CD4-positive, alpha-beta T cell (primary cell): ENCODE results near the gene EPHA4. TPM values are rescaled to one million over a fixed set of nuclear protein-coding genes. Genes with fewer than 3 reads are reported as not detected.

Experiments used
- ATAC-seq: fragments of 200-7000 bp; cut with Tn5 transposase; one replicate; pipeline ENCODE4 v1.10.0; 2022; ENCODE audit warnings: mild to moderate bottlenecking; ENCODE audit not compliant: poor library complexity
- CTCF ChIA-PET: fragments of 350-600 bp; sonication (Branson Sonifier 250); formaldehyde crosslinking; loops from one replicate; lab custom pipeline; 2021; ENCODE audit warnings: antibody characterized with exemption, inconsistent platforms; lab: Charles Lee
- POLR2A ChIA-PET: fragments of 350-600 bp; sonication (Branson Sonifier 250); formaldehyde crosslinking; loops from one replicate; lab custom pipeline; 2021; ENCODE audit warnings: antibody characterized with exemption, inconsistent platforms; lab: Charles Lee
- DNase-seq, 14 experiments: peaks; one replicate each; pipeline ENCODE4 v3.0.0-alpha.2; 2013 to 2020; ENCODE audit warnings: mixed read lengths in 2 of 14
- H3K27ac ChIP-seq, 2 donors: one replicate each; pipeline versions ENCODE4 v1.5.1 to v1.7.0; 2013; ENCODE audit warnings: low read length in 2 of 2, low read depth in 1 of 2, mild to moderate bottlenecking in 1 of 2
- H3K27me3 ChIP-seq, 2 experiments: 1 replicate in 1 of 2; 2 replicates in 1 of 2; pipeline versions ENCODE4 v1.6.1 to v1.7.0; 2013; ENCODE audit warnings: low read length in 2 of 2, control low read depth in 1 of 2, mild to moderate bottlenecking in 1 of 2, moderate library complexity in 1 of 2; ENCODE audit not compliant: insufficient read depth in 2 of 2, control insufficient read depth in 1 of 2
- H3K36me3 ChIP-seq: one replicate; pipeline ENCODE4 v1.6.1; 2013; ENCODE audit warnings: low read length, control low read depth; ENCODE audit not compliant: insufficient read depth
- H3K4me1 ChIP-seq: one replicate; pipeline ENCODE4 v1.6.1; 2013; ENCODE audit warnings: low read length, control low read depth; ENCODE audit not compliant: insufficient read depth
- H3K4me3 ChIP-seq: one replicate; pipeline ENCODE4 v1.5.1; 2013; ENCODE audit warnings: mild to moderate bottlenecking, low read length, moderate library complexity
- H3K9me3 ChIP-seq, 2 experiments: 1 replicate in 1 of 2; 2 replicates in 1 of 2; pipeline versions ENCODE4 v1.6.1 to v1.7.0; 2013; ENCODE audit warnings: low read length in 2 of 2, mild to moderate bottlenecking in 2 of 2, control low read depth in 1 of 2, moderate library complexity in 1 of 2; ENCODE audit not compliant: control insufficient read depth in 1 of 2, insufficient read depth in 1 of 2
- H3K27ac Mint-ChIP-seq: one replicate; pipeline ENCODE4 v1.8.0; 2020; ENCODE audit warnings: mixed read lengths
- H3K27me3 Mint-ChIP-seq: one replicate; pipeline ENCODE4 v1.8.0; 2021; ENCODE audit warnings: mixed read lengths
- H3K36me3 Mint-ChIP-seq: one replicate; pipeline ENCODE4 v1.8.0; 2021; ENCODE audit warnings: low read depth, mixed read lengths
- H3K4me1 Mint-ChIP-seq: one replicate; pipeline ENCODE4 v1.8.0; 2021; ENCODE audit warnings: low read depth, mixed read lengths
- H3K4me3 Mint-ChIP-seq: one replicate; pipeline ENCODE4 v1.8.0; 2020; ENCODE audit warnings: mild to moderate bottlenecking, mixed read lengths
- H3K9me3 Mint-ChIP-seq: one replicate; pipeline ENCODE4 v1.8.0; 2020; ENCODE audit warnings: mixed read lengths
- CTCF ChIP-seq: fragments of 200-600 bp; IDR thresholded peaks from one replicate; pipeline ENCODE4 v1.8.0; 2022; ENCODE audit warnings: antibody characterized with exemption, mild to moderate bottlenecking
- intact Hi-C, 2 experiments: fragments of 100-400 bp; cut with DNase I in 1 of 2; cut with micrococcal nuclease in 1 of 2; formaldehyde crosslinking; loops; one replicate each; pipeline versions ENCODE4 v1.15.1 to v1.9.0; 2023 to 2025; cut with DNase I, micrococcal nuclease
- total RNA-seq, 174 experiments: library from RNA in 2 of 174; stranded (reverse) in 2 of 174; gene quantifications; one replicate each; pipeline ENCODE4 v1.2.3 and lab custom pipeline; 2021 to 2026

EPHA4 gene
- total RNA-seq, 2 experiments from 2014 or later = 85.7 to 86.5 TPM

GRCh38 chr2:221606424-221606823 is 34.3 kb upstream of the EPHA4 start:
- H3K27me3 Mint-ChIP-seq = peaks cover 8% of the 10 kb centered on the region
- H3K4me1 Mint-ChIP-seq = no peaks in the 10 kb centered on the region
- Histone ChIP-seq H3K9me3 (no peaks in the 10 kb centered on the region), H3K4me1 (no peaks in the 10 kb centered on the region), H3K36me3 (no peaks in the 10 kb centered on the region), H3K4me3 (no peak overlapping the region), H3K27ac (no peak overlapping the region), H3K27me3 (peaks cover 0 to 3% of the 10 kb centered on the region in 2 experiments)
- ATAC-seq (no peak), DNase-seq (no peak)
- intact Hi-C loops = no loop called here
- POLR2A ChIA-PET = interaction anchor here (0.5 kb wide), 1 partner anchor 1092 kb away, joined by 3 read pairs; no protein-coding TSS in a partner anchor
- CTCF ChIA-PET = no interaction called here
- no peaks in the 10 kb centered on the region for H3K9me3 Mint-ChIP-seq
- no peaks in the 10 kb centered on the region for H3K36me3 Mint-ChIP-seq
- no peak overlapping the region for H3K27ac Mint-ChIP-seq
- no peak overlapping the region for H3K4me3 Mint-ChIP-seq
- no peak for TF ChIP-seq CTCF

- ATAC-seq (no peak), DNase-seq (no peak)
- Histone ChIP-seq H3K36me3 (no peaks in the 10 kb centered on the region), H3K9me3 (no peaks in the 10 kb centered on the region), H3K4me3 (no peak overlapping the region), H3K27me3 (peaks cover 0 to 3% of the 10 kb centered on the region in 2 experiments), H3K27ac (no peak overlapping the region), H3K4me1 (no peaks in the 10 kb centered on the region)
- ChIA-PET POLR2A (no interaction called here), CTCF (no interaction called here)
- intact Hi-C loops = no loop called here
- H3K4me3 Mint-ChIP-seq = no peak overlapping the region
- H3K27ac Mint-ChIP-seq = no peak overlapping the region
- no peak for TF ChIP-seq CTCF
- no peaks in the 10 kb centered on the region for H3K36me3 Mint-ChIP-seq
- no peaks in the 10 kb centered on the region for H3K4me1 Mint-ChIP-seq
- peaks cover 5% of the 10 kb centered on the region for H3K27me3 Mint-ChIP-seq
- H3K9me3 Mint-ChIP-seq = no peaks in the 10 kb centered on the region
These were observed 33.7 kb upstream of the EPHA4 start for GRCh38 chr2:221605751-221606240.

- TF ChIP-seq CTCF = no peak
- ChIA-PET POLR2A (no interaction called here), CTCF (no interaction called here)
- Histone ChIP-seq H3K4me3 (no peak overlapping the region), H3K27me3 (peaks cover 4 to 13% of the 10 kb centered on the region in 2 experiments), H3K4me1 (no peaks in the 10 kb centered on the region), H3K27ac (no peak overlapping the region), H3K9me3 (no peaks in the 10 kb centered on the region), H3K36me3 (no peaks in the 10 kb centered on the region)
- DNase-seq (no peak), ATAC-seq (no peak)
- H3K27ac Mint-ChIP-seq = no peak overlapping the region
- H3K4me1 Mint-ChIP-seq = no peaks in the 10 kb centered on the region
- no peak overlapping the region for H3K4me3 Mint-ChIP-seq
- no peaks in the 10 kb centered on the region for H3K9me3 Mint-ChIP-seq
- intact Hi-C loops = no loop called here
- H3K27me3 Mint-ChIP-seq = no peaks in the 10 kb centered on the region
- no peaks in the 10 kb centered on the region for H3K36me3 Mint-ChIP-seq
These were observed 30.8 kb upstream of the EPHA4 start for GRCh38 chr2:221602938-221603337.
